D721Med (cell line): Measurements from ENCODE around the gene CD300H.
"Not testable (repeated sequence)": the region's sequence is repeated elsewhere in the genome, so short reads cannot be mapped to it uniquely, and the experiment has no call there.

Experiments
- DNase-seq: peaks from one replicate; pipeline ENCODE4 v3.0.0; 2011; ENCODE audit warnings: low spot score; ENCODE audit not compliant: insufficient read length
- FAIRE-seq: peaks from 2 replicates; lab custom pipeline; 2011; peaks lifted over from hg19 to GRCh38; lab: Jason Lieb, UNC
- CTCF ChIP-seq: IDR thresholded peaks from 2 replicates; pipeline ENCODE4 v1.5.1; 2012; ENCODE audit warnings: mild to moderate bottlenecking, control low read depth; ENCODE audit not compliant: insufficient read depth; ENCODE audit errors: missing control alignments

Gene CD300H

DNA sequence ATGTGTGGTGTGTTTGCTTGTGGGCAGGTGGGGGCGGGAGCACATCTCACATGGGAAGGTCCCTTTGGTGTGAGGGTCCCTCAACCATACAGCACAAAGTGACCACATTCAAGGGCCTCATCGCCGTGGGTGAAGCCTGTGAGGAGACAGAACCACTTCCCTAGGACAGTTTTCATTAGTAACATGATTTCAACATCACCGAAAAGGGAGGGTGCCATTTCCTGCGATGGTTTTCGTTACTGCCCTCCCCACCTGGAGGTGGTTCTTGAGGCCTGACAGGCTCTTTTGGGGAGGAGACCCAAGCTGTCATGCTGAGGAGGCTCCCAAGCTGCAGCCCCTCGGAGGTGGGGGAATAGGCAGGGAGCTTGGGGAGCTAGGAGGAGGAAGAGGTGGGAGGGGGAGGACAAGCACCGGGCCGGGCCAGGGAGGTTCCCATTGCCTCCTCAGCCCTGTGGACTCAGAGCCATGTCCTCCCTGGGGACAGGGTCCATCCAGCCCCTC is 45.6 kb downstream of the CD300H start:
- FAIRE-seq, result no peak
- DNase-seq, result no peak
- no peak for TF ChIP-seq CTCF

DNA sequence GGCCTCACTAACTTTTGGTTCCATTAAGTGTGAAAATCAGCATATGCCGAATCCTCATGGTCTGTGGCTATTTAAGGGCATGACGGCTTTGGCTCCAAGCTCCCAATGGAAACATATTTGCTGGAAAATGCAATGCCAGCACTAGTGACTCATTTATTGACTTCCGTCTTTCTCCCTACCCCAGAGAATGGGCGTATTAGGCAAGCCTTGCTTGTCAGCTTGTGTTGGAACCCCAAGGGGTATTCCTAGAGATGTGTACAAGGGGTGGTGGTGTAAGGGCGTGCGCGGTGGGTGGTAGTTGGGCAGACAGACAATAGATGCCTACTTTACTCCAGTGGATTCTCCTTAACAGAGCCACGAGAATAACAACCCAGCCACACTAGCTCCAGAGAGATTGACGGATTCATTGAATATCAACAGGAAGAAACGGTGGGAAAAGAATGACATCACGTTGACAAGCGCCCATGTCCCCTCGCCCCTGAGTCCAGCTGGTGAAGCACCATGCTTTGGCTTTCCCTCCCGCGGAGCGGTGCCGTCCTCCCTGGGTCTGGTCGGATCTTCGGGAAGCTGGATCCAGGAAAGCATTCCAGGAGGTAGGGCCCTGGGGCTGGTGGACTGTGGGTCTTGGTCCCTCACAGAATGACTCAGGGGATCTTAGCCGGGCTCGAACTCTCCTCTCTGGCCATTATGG is 46.4 kb downstream of the CD300H start:
- TF ChIP-seq CTCF, result no peak
- FAIRE-seq (no peak), DNase-seq (no peak)

DNA sequence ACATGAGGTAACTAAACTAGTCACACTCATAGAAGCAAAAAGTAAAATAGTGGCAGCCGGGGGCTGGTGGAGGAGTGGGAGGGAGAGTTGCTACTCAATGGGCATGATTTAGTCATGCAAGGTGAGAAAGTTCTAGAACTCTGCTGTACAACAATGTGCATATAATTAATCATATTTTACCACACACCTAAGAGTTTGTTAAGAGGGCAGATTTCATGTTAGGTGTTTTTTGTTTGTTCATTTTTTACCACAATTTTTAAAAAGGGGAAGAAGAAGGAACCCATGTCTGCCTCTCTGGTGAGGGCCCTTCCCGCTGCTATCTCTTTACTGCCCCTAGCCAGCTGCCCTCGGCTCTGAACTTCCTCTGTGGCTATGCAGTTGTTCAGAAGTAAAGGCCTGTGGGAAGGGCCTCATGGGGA is 47.3 kb downstream of the CD300H start:
- DNase-seq (no peak), FAIRE-seq (no peak)
- no peak for TF ChIP-seq CTCF

DNA sequence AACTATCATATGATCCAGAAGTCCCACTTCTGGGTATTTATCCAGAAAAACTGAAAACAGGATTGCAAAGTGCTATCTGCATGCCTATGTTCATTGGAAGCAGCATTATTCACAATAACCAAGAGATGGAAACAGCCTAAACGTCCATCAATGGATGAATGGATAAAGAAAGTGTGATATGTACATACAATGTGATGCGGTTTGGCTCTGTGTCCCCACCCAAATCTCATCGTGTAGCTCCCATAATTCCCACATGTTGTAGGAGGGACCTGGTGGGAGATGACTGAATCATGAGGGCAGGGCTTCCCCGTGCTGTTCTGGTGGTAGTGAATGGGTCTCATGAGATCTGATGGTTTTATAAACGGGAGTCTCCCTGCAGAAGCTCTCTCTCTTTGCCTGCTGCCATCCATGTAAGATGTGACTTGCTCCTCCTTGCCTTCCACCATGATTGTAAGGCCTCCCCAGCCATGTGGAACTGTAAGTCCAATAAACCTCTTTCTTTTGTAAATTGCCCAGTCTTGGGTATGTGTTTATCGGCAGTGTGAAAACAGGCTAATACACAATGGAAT is 48.8 kb downstream of the CD300H start:
- not testable (repeated sequence) for DNase-seq, FAIRE-seq

GRCh38 chr17:74516561-74517328 is 50.6 kb downstream of the CD300H start:
- no peak for TF ChIP-seq CTCF
- DNase-seq (no peak), FAIRE-seq (no peak)

GRCh38 chr17:74515941-74516340 is 51.4 kb downstream of the CD300H start:
- FAIRE-seq (no peak), DNase-seq (no peak)
- no peak for TF ChIP-seq CTCF

DNA sequence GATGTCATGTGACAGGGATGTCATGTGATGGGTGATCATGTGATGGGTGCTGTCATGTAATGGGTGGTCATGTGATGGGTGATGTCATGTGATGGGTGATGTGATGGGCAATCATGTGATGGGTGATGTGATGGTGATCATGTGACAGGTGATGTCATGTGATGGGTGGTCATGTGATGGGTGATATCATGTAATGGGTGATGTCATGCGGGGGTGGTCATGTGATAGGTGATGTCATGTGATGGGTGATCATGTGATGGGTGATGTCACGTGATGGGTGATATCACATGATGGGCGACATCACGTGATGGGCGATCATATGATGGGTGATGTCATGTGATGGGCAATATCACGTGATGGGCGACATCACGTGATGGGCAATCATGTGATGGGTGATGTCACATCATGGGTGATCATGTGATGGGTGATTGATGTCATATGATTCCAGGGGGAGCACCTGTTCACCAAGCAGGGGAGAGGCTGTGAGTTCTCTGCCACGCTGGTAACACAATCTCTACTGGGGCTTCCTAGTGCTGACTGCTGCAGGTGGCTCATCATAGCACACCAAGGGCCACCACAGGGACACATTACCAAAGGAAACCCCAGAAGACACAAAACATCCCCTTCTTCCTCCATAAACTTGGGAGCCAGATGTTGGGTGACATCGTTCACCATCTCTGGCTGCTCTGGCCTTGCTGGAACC is 52.5 kb downstream of the CD300H start:
- FAIRE-seq (no peak), DNase-seq (no peak)
- no peak for TF ChIP-seq CTCF
